CD14-positive monocyte (primary cell): ENCODE data around the gene EVA1B. TPM values are rescaled to one million over a fixed set of nuclear protein-coding genes. Genes with fewer than 3 reads are reported as not detected.

Experiments used
- DNase-seq, 3 donors: peaks; one replicate each; pipeline ENCODE4 v3.0.0-alpha.2; 2011 to 2022
- H2AFZ ChIP-seq: 2 replicates; pipeline ENCODE4 v1.6.0; 2012; ENCODE audit warnings: mild to moderate bottlenecking, low read depth, low read length, inconsistent platforms; ENCODE audit not compliant: insufficient read depth, poor library complexity, severe bottlenecking
- H3K27ac ChIP-seq, 2 donors: 1 replicate in 1 of 2; 2 replicates in 1 of 2; pipeline ENCODE4 v1.5.1; 2012 to 2013; ENCODE audit warnings: low read length in 2 of 2, control low read depth in 1 of 2, inconsistent platforms in 1 of 2, low read depth in 1 of 2, mild to moderate bottlenecking in 1 of 2
- H3K27me3 ChIP-seq, 2 donors: one replicate each; pipeline versions ENCODE4 v1.6.0 to v1.6.1; 2011 to 2013; ENCODE audit warnings: low read length in 2 of 2; ENCODE audit not compliant: control insufficient read depth in 2 of 2, insufficient read depth in 2 of 2
- H3K36me3 ChIP-seq, 2 donors: replicated peaks in 1 of 2; 1 replicate in 1 of 2; 2 replicates in 1 of 2; pipeline versions ENCODE4 v1.5.1 to v1.6.1; 2012 to 2013; ENCODE audit warnings: low read length in 2 of 2, control low read depth in 1 of 2, inconsistent platforms in 1 of 2, mild to moderate bottlenecking in 1 of 2; ENCODE audit not compliant: insufficient read depth in 2 of 2, control insufficient read depth in 1 of 2
- H3K4me1 ChIP-seq, 2 donors: 1 replicate in 1 of 2; 2 replicates in 1 of 2; pipeline versions ENCODE4 v1.5.1 to v1.6.1; 2012 to 2013; ENCODE audit warnings: low read length in 2 of 2, control low read depth in 1 of 2, inconsistent platforms in 1 of 2, mild to moderate bottlenecking in 1 of 2, moderate library complexity in 1 of 2; ENCODE audit not compliant: insufficient read depth in 2 of 2, control insufficient read depth in 1 of 2
- H3K4me2 ChIP-seq: replicated peaks from 2 replicates; pipeline ENCODE3; 2012; ENCODE audit warnings: low read length, moderate library complexity, mild to moderate bottlenecking; ENCODE audit not compliant: poor library complexity, severe bottlenecking; ENCODE audit errors: extremely low read depth
- H3K4me3 ChIP-seq, 3 experiments: fragments of 200-600 bp in 1 of 3; sonication (generic) in 1 of 3; replicated peaks in 1 of 3; 1 replicate in 2 of 3; 2 replicates in 1 of 3; pipeline ENCODE4 v1.5.1; 2011 to 2013; ENCODE audit warnings: low read length in 3 of 3, mild to moderate bottlenecking in 3 of 3, control low read depth in 2 of 3, low read depth in 2 of 3, inconsistent platforms in 1 of 3, moderate library complexity in 1 of 3
- H3K79me2 ChIP-seq: 2 replicates; pipeline ENCODE4 v1.6.0; 2012; ENCODE audit warnings: mild to moderate bottlenecking, control low read depth, inconsistent platforms, low read length, moderate library complexity; ENCODE audit not compliant: insufficient read depth
- H3K9ac ChIP-seq: 2 replicates; pipeline ENCODE4 v1.6.0; 2017; ENCODE audit warnings: low read length, mild to moderate bottlenecking; ENCODE audit not compliant: insufficient read depth, poor library complexity, severe bottlenecking
- H3K9me3 ChIP-seq, 2 donors: replicated peaks in 1 of 2; 1 replicate in 1 of 2; 2 replicates in 1 of 2; pipeline versions ENCODE4 v1.5.1 to v1.6.1; 2012 to 2013; ENCODE audit warnings: low read length in 2 of 2, control low read depth in 1 of 2; ENCODE audit not compliant: control insufficient read depth in 1 of 2, insufficient read depth in 1 of 2
- H4K20me1 ChIP-seq: 2 replicates; pipeline ENCODE4 v1.6.0; 2012; ENCODE audit warnings: mild to moderate bottlenecking, low read length, control low read depth, moderate library complexity; ENCODE audit not compliant: insufficient read depth
- H3K27ac Mint-ChIP-seq, 7 donors: one replicate each; pipeline ENCODE4 v1.8.0; 2020; ENCODE audit warnings: mild to moderate bottlenecking in 7 of 7, mixed read lengths in 7 of 7, moderate library complexity in 6 of 7, inconsistent platforms in 2 of 7
- H3K27me3 Mint-ChIP-seq, 3 donors: one replicate each; pipeline ENCODE4 v1.8.0; 2021 to 2022; ENCODE audit warnings: low read depth in 3 of 3, mild to moderate bottlenecking in 3 of 3, mixed read lengths in 3 of 3, moderate library complexity in 3 of 3, inconsistent platforms in 1 of 3
- H3K36me3 Mint-ChIP-seq, 2 donors: one replicate each; pipeline ENCODE4 v1.8.0; 2020; ENCODE audit warnings: mixed read lengths in 2 of 2, inconsistent platforms in 1 of 2, mild to moderate bottlenecking in 1 of 2
- H3K4me1 Mint-ChIP-seq: one replicate; pipeline ENCODE4 v1.8.0; 2020; ENCODE audit warnings: mild to moderate bottlenecking, mixed read lengths
- H3K4me3 Mint-ChIP-seq, 2 donors: one replicate each; pipeline ENCODE4 v1.8.0; 2020; ENCODE audit warnings: mild to moderate bottlenecking in 2 of 2, mixed read lengths in 2 of 2, moderate library complexity in 1 of 2
- H3K9me3 Mint-ChIP-seq, 7 donors: one replicate each; pipeline ENCODE4 v1.8.0; 2020 to 2022; ENCODE audit warnings: mixed read lengths in 7 of 7, mild to moderate bottlenecking in 6 of 7, moderate library complexity in 6 of 7, inconsistent platforms in 2 of 7
- CTCF ChIP-seq: fragments of 200-600 bp; IDR thresholded peaks from one replicate; pipeline ENCODE4 v1.8.0; 2022; ENCODE audit warnings: antibody characterized with exemption, mild to moderate bottlenecking
- WGBS: methylation state at CpG from one replicate; pipeline ENCODE4 v1.1.5; 2013; ENCODE audit warnings: missing lambda C conversion rate; ENCODE audit not compliant: insufficient coverage; 5-methylcytosine and 5-hydroxymethylcytosine counted together
- intact Hi-C, 2 donors: fragments of 100-400 bp; cut with micrococcal nuclease; formaldehyde crosslinking; loops; one replicate each; pipeline versions ENCODE4 v1.15.0 to v1.15.1; 2023
- polyA plus RNA-seq, 3 donors: library from polyadenylated mRNA; depleted of rRNA in 1 of 3; unstranded in 2 of 3; stranded (reverse) in 1 of 3; fragments of 300-500 nt in 2 of 3; fragments of >200 nt in 1 of 3; fragmentation: Illumina TruSeq in 2 of 3; gene quantifications; 1 replicate in 2 of 3; 2 replicates in 1 of 3; pipeline ENCODE4 v1.2.3, GENCODE V29; 2012 to 2021

Gene EVA1B
- polyA plus RNA-seq, 3 donors = 13.7 to 19.1 (median 16.6) TPM

- Mint-ChIP-seq H3K9me3 (peaks cover 0 to 2% (median 0%) of the 10 kb centered on the region in 7 donors), H3K4me3 (no peak overlapping the region)
Observed at GRCh38 chr1:36327421-36328087, 4.1 kb upstream of the EVA1B start.

GRCh38 chr1:36326499-36326898, 3.1 kb upstream of the EVA1B start:
- no peak overlapping the region for H3K4me3 Mint-ChIP-seq
- H3K27me3 ChIP-seq = peaks cover 0 to 13% of the 10 kb centered on the region in 2 donors
- H3K27ac ChIP-seq = no peak overlapping the region
- H3K27me3 Mint-ChIP-seq = peaks cover 14 to 30% (median 25%) of the 10 kb centered on the region in 3 donors
- H3K4me1 Mint-ChIP-seq = peaks cover 29% of the 10 kb centered on the region
- no peaks in the 10 kb centered on the region for H3K36me3 ChIP-seq
- no peak for DNase-seq
- H3K79me2 ChIP-seq = no peaks in the 10 kb centered on the region
- intact Hi-C loops = no loop called here
- no peak overlapping the region for H3K9ac ChIP-seq
- no peak overlapping the region for H2AFZ ChIP-seq
- no peak overlapping the region for H3K4me3 ChIP-seq
- no peaks in the 10 kb centered on the region for H3K9me3 ChIP-seq
- peaks cover 25 to 37% of the 10 kb centered on the region in 2 donors for H3K4me1 ChIP-seq
- H3K4me2 ChIP-seq = no peak overlapping the region
- peaks cover 0 to 3% of the 10 kb centered on the region in 2 donors for H3K36me3 Mint-ChIP-seq
- peak overlapping the region in 2 of 7 donors; percentile 3 to 49 for H3K27ac Mint-ChIP-seq
- H4K20me1 ChIP-seq = peaks cover 11% of the 10 kb centered on the region
- TF ChIP-seq CTCF = no peak
- H3K9me3 Mint-ChIP-seq = peaks cover 0 to 2% (median 0%) of the 10 kb centered on the region in 7 donors
- 49% methylated on average over 6 of the region's 6 CpGs for WGBS

More at GRCh38 chr1:36327421-36328087, 4.1 kb upstream of the EVA1B start:
- Histone ChIP-seq H3K27me3 (peaks cover 0 to 7% of the 10 kb centered on the region in 2 donors), H3K27ac (no peak overlapping the region), H3K9ac (no peak overlapping the region), H3K4me3 (no peak overlapping the region), H3K9me3 (no peaks in the 10 kb centered on the region), H4K20me1 (peaks cover under 1% of the 10 kb centered on the region), H3K36me3 (no peaks in the 10 kb centered on the region), H3K4me1 (peaks cover 17 to 27% of the 10 kb centered on the region in 2 donors), H2AFZ (no peak overlapping the region), H3K4me2 (no peak overlapping the region), H3K79me2 (no peaks in the 10 kb centered on the region)
- intact Hi-C loops = loop anchor here in 1 of 2 donors (1.0 kb wide), 1 partner anchor 17 kb away; no protein-coding TSS in a partner anchor
- WGBS = 85% methylated on average over 9 of the region's 9 CpGs
- no peak for DNase-seq
- no peaks in the 10 kb centered on the region for H3K36me3 Mint-ChIP-seq
- H3K27ac Mint-ChIP-seq = no peak overlapping the region
- peaks cover 22% of the 10 kb centered on the region for H3K4me1 Mint-ChIP-seq
- TF ChIP-seq CTCF = no peak
- H3K27me3 Mint-ChIP-seq = peaks cover 8 to 24% (median 18%) of the 10 kb centered on the region in 3 donors
